ENCODE data around the gene ACBD4. TPM values are rescaled to one million over a fixed set of nuclear protein-coding genes. Genes with fewer than 3 reads are reported as not detected.

The ACBD4 gene
- total and polyA plus RNA-seq, 2 donors from 2014 or later: 19.2 to 46.3 TPM

DNA sequence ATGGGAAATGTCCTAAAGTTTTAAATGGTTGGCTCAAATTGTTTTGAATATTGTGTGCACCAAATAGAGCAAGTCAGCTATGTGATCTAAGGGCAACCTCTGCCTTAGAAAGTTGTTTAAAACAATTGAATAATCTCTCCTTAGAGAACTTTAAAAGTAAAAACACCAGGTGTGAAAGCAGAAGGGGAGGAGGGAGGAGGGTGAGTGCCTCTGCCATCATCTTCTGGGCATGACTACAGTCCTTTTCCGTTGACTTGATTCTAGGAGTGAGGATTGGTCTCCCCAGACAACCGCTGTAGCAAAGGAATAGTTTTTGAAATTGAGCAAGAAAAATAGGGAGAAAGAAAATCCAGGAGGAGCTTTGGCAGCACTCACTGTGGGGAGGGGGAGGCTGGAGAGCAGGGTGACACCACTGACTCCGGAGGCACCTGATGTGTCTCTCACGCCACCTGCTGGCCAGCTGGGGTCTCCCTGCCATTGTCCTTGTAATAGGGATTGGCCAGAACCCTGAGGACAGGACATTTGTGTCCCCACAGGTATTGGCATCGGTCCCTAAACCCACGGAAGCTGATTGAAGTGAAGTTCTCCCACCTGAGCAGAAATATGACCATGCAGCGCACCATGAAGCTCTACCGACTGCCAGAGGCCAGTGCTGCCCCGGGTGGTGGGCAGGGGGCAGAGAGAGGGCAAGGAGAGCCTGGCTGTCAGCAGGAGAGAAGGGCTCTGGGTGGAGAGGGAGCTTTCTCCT is 36.4 kb upstream of the ACBD4 start:
- Histone ChIP-seq H3K9ac (ENCODE audit: low read length in 3 of 3) (no peak overlapping the region), H3K4me3 (ENCODE audit: low read length in 3 of 3) (no peak overlapping the region), H3K27me3 (ENCODE audit: control insufficient read depth, insufficient read depth, low read length) (no peaks in the 10 kb centered on the region), H3K9me3 (ENCODE audit: control insufficient read depth in 2 of 3, insufficient read depth in 1 of 3, low read length in 3 of 3) (no peaks in the 10 kb centered on the region), H3K4me1 (ENCODE audit: control insufficient read depth in 2 of 3, insufficient read depth in 2 of 3, low read depth in 1 of 3, low read length in 3 of 3) (peaks cover 0 to 2% (median 0%) of the 10 kb centered on the region in 3 donors), H3K36me3 (ENCODE audit: control insufficient read depth in 2 of 3, insufficient read depth in 3 of 3, low read length in 3 of 3) (peaks cover 13 to 66% (median 57%) of the 10 kb centered on the region in 3 donors), H3K27ac (ENCODE audit: low read depth in 2 of 2, low read length in 2 of 2) (no peak overlapping the region)
- no peak for FAIRE-seq
- peak; percentile 88 to 93 (median 90) for DNase-seq
- TF ChIP-seq, protein P1, sequence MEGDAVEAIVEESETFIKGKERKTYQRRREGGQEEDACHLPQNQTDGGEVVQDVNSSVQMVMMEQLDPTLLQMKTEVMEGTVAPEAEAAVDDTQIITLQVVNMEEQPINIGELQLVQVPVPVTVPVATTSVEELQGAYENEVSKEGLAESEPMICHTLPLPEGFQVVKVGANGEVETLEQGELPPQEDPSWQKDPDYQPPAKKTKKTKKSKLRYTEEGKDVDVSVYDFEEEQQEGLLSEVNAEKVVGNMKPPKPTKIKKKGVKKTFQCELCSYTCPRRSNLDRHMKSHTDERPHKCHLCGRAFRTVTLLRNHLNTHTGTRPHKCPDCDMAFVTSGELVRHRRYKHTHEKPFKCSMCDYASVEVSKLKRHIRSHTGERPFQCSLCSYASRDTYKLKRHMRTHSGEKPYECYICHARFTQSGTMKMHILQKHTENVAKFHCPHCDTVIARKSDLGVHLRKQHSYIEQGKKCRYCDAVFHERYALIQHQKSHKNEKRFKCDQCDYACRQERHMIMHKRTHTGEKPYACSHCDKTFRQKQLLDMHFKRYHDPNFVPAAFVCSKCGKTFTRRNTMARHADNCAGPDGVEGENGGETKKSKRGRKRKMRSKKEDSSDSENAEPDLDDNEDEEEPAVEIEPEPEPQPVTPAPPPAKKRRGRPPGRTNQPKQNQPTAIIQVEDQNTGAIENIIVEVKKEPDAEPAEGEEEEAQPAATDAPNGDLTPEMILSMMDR (IDR thresholded peaks at IDR 0.05; ENCODE audit: borderline replicate concordance, extremely low read depth, insufficient read depth): peak; percentile 84
- intact Hi-C loops (cut with DNase I): no loop called here

DNA sequence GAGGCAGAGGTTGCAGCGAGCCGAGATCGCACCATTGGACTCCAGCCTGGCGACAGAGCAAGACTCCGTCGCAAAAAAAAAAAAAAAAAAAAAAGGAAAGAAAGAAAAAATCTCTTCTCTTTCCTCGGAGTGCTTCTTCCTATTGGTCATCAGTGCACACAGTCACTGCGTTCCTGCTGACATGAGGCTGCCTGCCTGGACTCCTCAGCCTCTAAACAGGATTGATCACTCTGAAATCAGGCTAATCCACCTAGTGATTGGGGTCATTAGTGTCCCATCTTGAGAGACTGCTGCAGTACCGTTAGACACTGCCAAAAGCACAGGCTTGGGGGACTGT is 34.0 kb upstream of the ACBD4 start:
- intact Hi-C loops (cut with DNase I): no loop called here
- DNase-seq (no peak), FAIRE-seq (no peak)
- Histone ChIP-seq H3K9ac (ENCODE audit: low read length in 3 of 3) (no peak overlapping the region), H3K27ac (ENCODE audit: low read depth in 2 of 2, low read length in 2 of 2) (no peak overlapping the region), H3K36me3 (ENCODE audit: control insufficient read depth in 2 of 3, insufficient read depth in 3 of 3, low read length in 3 of 3) (peaks cover 10 to 78% (median 63%) of the 10 kb centered on the region in 3 donors), H3K27me3 (ENCODE audit: control insufficient read depth, insufficient read depth, low read length) (no peaks in the 10 kb centered on the region), H3K9me3 (ENCODE audit: control insufficient read depth in 2 of 3, insufficient read depth in 1 of 3, low read length in 3 of 3) (no peaks in the 10 kb centered on the region), H3K4me1 (ENCODE audit: control insufficient read depth in 2 of 3, insufficient read depth in 2 of 3, low read depth in 1 of 3, low read length in 3 of 3) (peaks cover 0 to 2% (median 0%) of the 10 kb centered on the region in 3 donors), H3K4me3 (ENCODE audit: low read length in 3 of 3) (no peak overlapping the region)
- TF ChIP-seq, protein P1 (IDR thresholded peaks at IDR 0.05; ENCODE audit: borderline replicate concordance, extremely low read depth, insufficient read depth): no peak

DNA sequence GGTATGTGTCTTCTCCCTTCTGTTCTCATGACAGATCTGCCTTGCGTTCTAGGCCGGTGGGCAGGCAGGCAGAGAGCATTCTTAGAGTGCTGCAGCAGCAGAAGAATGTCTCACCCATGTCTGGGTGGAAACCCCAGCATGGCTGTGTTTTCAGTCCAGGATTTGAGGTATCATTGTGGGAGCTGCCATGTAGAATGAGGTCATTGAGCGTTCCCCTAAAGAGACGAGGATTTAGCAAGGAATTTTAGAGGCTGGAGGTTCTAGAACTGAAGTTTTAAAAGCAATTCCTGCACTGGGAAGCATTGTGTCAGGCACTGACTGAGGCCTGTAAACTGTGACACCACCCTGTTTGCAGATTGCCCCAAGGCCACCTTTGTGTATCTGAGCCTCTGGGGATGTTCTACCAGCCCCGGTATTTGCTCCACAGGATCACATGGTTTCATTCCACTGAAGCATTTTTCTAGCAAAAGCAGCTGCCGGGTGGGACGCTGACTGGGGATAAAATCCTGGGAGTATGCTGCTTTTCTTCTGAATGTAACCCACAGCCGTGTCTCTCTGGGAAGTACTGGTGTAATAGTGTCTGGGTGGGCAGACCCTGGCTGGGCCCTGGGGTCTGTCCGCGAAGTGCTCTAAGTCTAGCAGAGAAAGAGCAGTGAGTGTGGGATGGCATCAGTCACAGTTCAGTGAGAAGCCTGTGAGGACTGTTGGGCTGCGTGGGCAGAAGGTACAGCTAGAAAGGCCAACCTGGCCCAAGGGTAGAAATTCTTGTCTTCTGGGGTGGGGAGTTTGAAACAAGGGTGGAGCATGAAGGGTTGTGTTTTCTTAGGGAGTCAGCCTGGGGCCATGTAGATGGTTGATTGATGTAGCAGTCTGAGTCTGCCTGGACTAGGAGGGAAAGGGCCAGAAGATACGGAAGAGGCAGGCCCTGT is 33.3 kb upstream of the ACBD4 start:
- no peak overlapping the region for H3K9ac ChIP-seq (ENCODE audit: low read length in 3 of 3)

More for the DNA sequence above, 33.3 kb upstream of the ACBD4 start:
- no peaks in the 10 kb centered on the region for H3K27me3 ChIP-seq (ENCODE audit: control insufficient read depth, insufficient read depth, low read length)
- peaks cover 10 to 76% (median 58%) of the 10 kb centered on the region in 3 donors for H3K36me3 ChIP-seq (ENCODE audit: control insufficient read depth in 2 of 3, insufficient read depth in 3 of 3, low read length in 3 of 3)
- intact Hi-C loops (cut with DNase I): no loop called here
- DNase-seq (peak in 2 of 5 donors; percentile 40 to 51), FAIRE-seq (no peak)
- no peak overlapping the region for H3K4me3 ChIP-seq (ENCODE audit: low read length in 3 of 3)
- no peaks in the 10 kb centered on the region for H3K9me3 ChIP-seq (ENCODE audit: control insufficient read depth in 2 of 3, insufficient read depth in 1 of 3, low read length in 3 of 3)
- no peak overlapping the region for H3K27ac ChIP-seq (ENCODE audit: low read depth in 2 of 2, low read length in 2 of 2)
- H3K4me1 ChIP-seq (ENCODE audit: control insufficient read depth in 2 of 3, insufficient read depth in 2 of 3, low read depth in 1 of 3, low read length in 3 of 3): peaks cover 0 to 2% (median 0%) of the 10 kb centered on the region in 3 donors
- TF ChIP-seq, protein P1 (IDR thresholded peaks at IDR 0.05; ENCODE audit: borderline replicate concordance, extremely low read depth, insufficient read depth): no peak
